GM06990 (cell line): ENCODE data around the gene ERAL1.

Source experiments
- DNase-seq: peaks from one replicate; pipeline ENCODE4 v3.0.0-alpha.2; 2011; ENCODE audit not compliant: insufficient read length; ENCODE audit errors: extremely low read depth
- H3K27me3 ChIP-seq: replicated peaks from 2 replicates; pipeline ENCODE4 v1.6.0; 2011; ENCODE audit warnings: low read length; ENCODE audit not compliant: control insufficient read depth, insufficient read depth
- H3K36me3 ChIP-seq: 2 replicates; pipeline ENCODE4 v1.5.1; 2011; ENCODE audit warnings: low read length; ENCODE audit not compliant: control insufficient read depth, insufficient read depth
- H3K4me3 ChIP-seq: replicated peaks from 2 replicates; pipeline ENCODE4 v1.5.1; 2011; ENCODE audit warnings: low read depth, mild to moderate bottlenecking, control low read depth, low read length
- CTCF ChIP-seq: IDR thresholded peaks from 2 replicates; pipeline ENCODE4 v1.5.1; 2011; ENCODE audit warnings: low read length, control low read depth, mild to moderate bottlenecking, inconsistent platforms; ENCODE audit not compliant: insufficient read depth, poor library complexity, severe bottlenecking

The ERAL1 gene

GRCh38 chr17:28855336-28855679, 492 bp downstream of the ERAL1 start:
- peaks cover 10% of the 10 kb centered on the region for H3K36me3 ChIP-seq
- TF ChIP-seq CTCF, result no peak
- DNase-seq, result no peak
- H3K27me3 ChIP-seq, result no peaks in the 10 kb centered on the region
- peak overlapping the region; percentile 85 for H3K4me3 ChIP-seq

- Histone ChIP-seq H3K27me3 (no peaks in the 10 kb centered on the region), H3K4me3 (no peak overlapping the region), H3K36me3 (peaks cover 13% of the 10 kb centered on the region)
- no peak for DNase-seq
- TF ChIP-seq CTCF, result no peak
Measured at GRCh38 chr17:28856028-28856574, 1.3 kb downstream of the ERAL1 start.

- no peak for DNase-seq
- Histone ChIP-seq H3K27me3 (no peaks in the 10 kb centered on the region), H3K4me3 (no peak overlapping the region), H3K36me3 (peaks cover 13% of the 10 kb centered on the region)
- TF ChIP-seq CTCF, result no peak
Measured at GRCh38 chr17:28857905-28858800, 3.3 kb downstream of the ERAL1 start.

- TF ChIP-seq CTCF, result no peak
- Histone ChIP-seq H3K36me3 (peaks cover 13% of the 10 kb centered on the region), H3K27me3 (no peaks in the 10 kb centered on the region)
Measured at GRCh38 chr17:28858801-28859355, 4.1 kb downstream of the ERAL1 start.

GRCh38 chr17:28860363-28860808, 5.6 kb downstream of the ERAL1 start:
- no peak overlapping the region for H3K4me3 ChIP-seq
- peaks cover 13% of the 10 kb centered on the region for H3K36me3 ChIP-seq
- no peak for DNase-seq
- no peaks in the 10 kb centered on the region for H3K27me3 ChIP-seq
- TF ChIP-seq CTCF, result no peak

More at GRCh38 chr17:28858801-28859355, 4.1 kb downstream of the ERAL1 start:
- no peak for DNase-seq
- no peak overlapping the region for H3K4me3 ChIP-seq
